K562 (cell line): ENCODE measurements around the gene EGR1. TPM values are rescaled to one million over a fixed set of nuclear protein-coding genes. Genes with fewer than 3 reads are reported as not detected.

Experiments
- ARHGAP35 ChIP-seq: fragments of 450-650 bp; IDR thresholded peaks from 2 replicates; pipeline ENCODE4 v1.6.1; 2018; ENCODE audit not compliant: partially characterized antibody
- ASH1L ChIP-seq: fragments of 450-650 bp; IDR thresholded peaks from 2 replicates; pipeline ENCODE4 v1.6.1; 2018; ENCODE audit warnings: borderline replicate concordance, mild to moderate bottlenecking, low read depth; ENCODE audit not compliant: partially characterized antibody
- ATF7 ChIP-seq: fragments of 450-650 bp; IDR thresholded peaks from 2 replicates; pipeline ENCODE4 v1.7.1; 2014; ENCODE audit warnings: mild to moderate bottlenecking, moderate library complexity
- BCL6 ChIP-seq: fragments of 250-450 bp; sonication (Bioruptor Pico); IDR thresholded peaks from 2 replicates; pipeline ENCODE4 v1.4.0; 2020
- ELF4 ChIP-seq: fragments of 450-650 bp; formaldehyde crosslinking; IDR thresholded peaks from 2 replicates; pipeline ENCODE4 v1.4.0; 2022; ENCODE audit warnings: missing genetic modification characterization
- EWSR1 ChIP-seq: fragments of 450-650 bp; IDR thresholded peaks from 2 replicates; pipeline ENCODE4 v1.6.1; 2018; ENCODE audit warnings: borderline replicate concordance, mild to moderate bottlenecking, low read depth, moderate library complexity; ENCODE audit not compliant: partially characterized antibody
- FUS ChIP-seq: fragments of 200-400 bp; formaldehyde crosslinking; optimal IDR thresholded peaks from 2 replicates; pipeline ENCODE3; 2017; ENCODE audit warnings: low read depth, low read length
- HDAC6 ChIP-seq: IDR thresholded peaks from 2 replicates; pipeline ENCODE4 v1.6.1; 2012; ENCODE audit warnings: low read depth, mild to moderate bottlenecking, control low read depth, inconsistent platforms, low read length, moderate library complexity
- MCM2 ChIP-seq: fragments of 450-650 bp; IDR thresholded peaks from 2 replicates; pipeline ENCODE4 v1.6.1; 2017; ENCODE audit warnings: low read depth, mild to moderate bottlenecking
- MTA3 ChIP-seq: fragments of 450-650 bp; formaldehyde crosslinking; IDR thresholded peaks from 2 replicates; pipeline ENCODE4 v1.6.1; 2017; ENCODE audit warnings: mild to moderate bottlenecking, borderline replicate concordance
- NCOA6 ChIP-seq: fragments of 450-650 bp; IDR thresholded peaks from 2 replicates; pipeline ENCODE4 v1.6.1; 2017; ENCODE audit warnings: mild to moderate bottlenecking
- NRF1 ChIP-seq, 2 experiments: fragments of 450-650 bp; IDR thresholded peaks in 1 of 2; conservative IDR thresholded peaks in 1 of 2; 2 replicates each; pipeline ENCODE4 v1.6.1; 2014; ENCODE audit warnings: mild to moderate bottlenecking in 2 of 2
- RBM15 ChIP-seq: fragments of 200-400 bp; formaldehyde crosslinking; IDR thresholded peaks from 2 replicates; pipeline ENCODE4 v1.6.1; 2018; ENCODE audit warnings: mild to moderate bottlenecking, low read length, moderate library complexity; ENCODE audit not compliant: insufficient read depth
- ZNF212 ChIP-seq: fragments of 450-650 bp; formaldehyde crosslinking; IDR thresholded peaks from 2 replicates; pipeline ENCODE4 v1.4.0; 2020; ENCODE audit warnings: mild to moderate bottlenecking
- ZNF263 ChIP-seq: sonication (generic); formaldehyde crosslinking; IDR thresholded peaks from 2 replicates; pipeline ENCODE4 v1.8.0; 2022; ENCODE audit warnings: mild to moderate bottlenecking, missing genetic modification reagents, borderline replicate concordance
- ZNF282 ChIP-seq: sonication (generic); formaldehyde crosslinking; IDR thresholded peaks from 2 replicates; pipeline ENCODE4 v1.8.1; 2023; ENCODE audit warnings: missing genetic modification reagents
- ZNF408 ChIP-seq: fragments of 250-450 bp; sonication (Bioruptor Pico); IDR thresholded peaks from 2 replicates; pipeline ENCODE4 v1.4.0; 2020; ENCODE audit warnings: low read depth, mild to moderate bottlenecking, moderate library complexity
- ZNF586 ChIP-seq: fragments of 450-650 bp; formaldehyde crosslinking; conservative IDR thresholded peaks from 2 replicates; pipeline ENCODE4 v1.4.0; 2020; ENCODE audit warnings: mild to moderate bottlenecking, moderate library complexity
- polyA plus RNA-seq, 8 experiments: library from polyadenylated mRNA; depleted of rRNA in 4 of 8; stranded (reverse) in 5 of 8; unstranded in 3 of 8; fragments of >200 nt; fragmentation: Nextera tagmentation in 2 of 8; fragmentation: Illumina TruSeq in 1 of 8; extraction: Ambion mirVana in 2 of 8; extraction: Trizol in 1 of 8; gene quantifications; 2 replicates each; pipeline versions ENCODE4 v1.2.1 to v1.2.3, GENCODE V29; 2011 to 2014; ENCODE audit warnings: inconsistent platforms in 1 of 8, missing spikeins in 1 of 8
- total RNA-seq, 7 experiments: library from RNA; depleted of rRNA in 6 of 7; stranded (reverse); fragments of >200 nt in 6 of 7; fragmentation: Illumina TruSeq in 2 of 7; extraction: Trizol in 2 of 7; gene quantifications; 2 replicates each; pipeline versions ENCODE4 v1.2.1 to v1.2.3, GENCODE V29; 2011 to 2021; ENCODE audit warnings: low replicate concordance in 1 of 7
- TF ChIP-seq, protein P1 (sequence below): fragments of 450-650 bp; formaldehyde crosslinking; IDR thresholded peaks from 2 replicates; pipeline ENCODE4 v1.4.0; 2022; ENCODE audit warnings: missing genetic modification characterization
- TF ChIP-seq, protein P2 (sequence below): sonication (generic); formaldehyde crosslinking; IDR thresholded peaks from 2 replicates; pipeline ENCODE4 v1.8.0; 2022; ENCODE audit warnings: mild to moderate bottlenecking, missing genetic modification reagents
- TF ChIP-seq, protein P3 (sequence below): fragments of 450-650 bp; IDR thresholded peaks from 2 replicates; pipeline ENCODE4 v1.6.1; 2018; ENCODE audit not compliant: partially characterized antibody

The EGR1 gene
- total and polyA plus RNA-seq, 9 of the 15 experiments (the other 6 are each of a cell fraction or from before 2014, with no cell fraction given) = 1.3 to 132 (median 21.5) TPM

DNA sequence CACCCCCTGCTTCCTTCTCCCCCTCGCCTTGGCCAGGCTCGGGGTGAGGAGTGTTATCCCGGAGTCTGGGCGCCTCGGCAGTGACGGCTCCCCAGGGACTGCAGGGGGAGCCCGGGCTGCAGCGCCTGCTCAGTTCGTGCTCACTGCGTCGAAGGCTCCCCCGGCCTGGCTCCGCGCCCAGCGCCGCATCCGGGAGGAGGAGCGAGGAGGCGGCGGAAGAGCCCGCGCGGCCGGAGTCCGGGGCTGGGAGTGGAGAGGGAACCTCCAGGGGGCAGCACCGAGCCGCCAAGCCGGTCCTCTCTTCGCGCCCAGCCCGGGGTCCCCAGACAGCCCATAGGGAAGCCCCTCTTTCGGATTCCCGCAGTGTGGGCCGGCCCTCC is 1.3 kb upstream of the EGR1 start (continued):
- TF ChIP-seq ZNF263 (CRISPR knock-in tag) = peak; percentile 96
- TF ChIP-seq ZNF212 = no peak
- TF ChIP-seq ATF7 = peak; percentile 36
- TF ChIP-seq, protein P1, sequence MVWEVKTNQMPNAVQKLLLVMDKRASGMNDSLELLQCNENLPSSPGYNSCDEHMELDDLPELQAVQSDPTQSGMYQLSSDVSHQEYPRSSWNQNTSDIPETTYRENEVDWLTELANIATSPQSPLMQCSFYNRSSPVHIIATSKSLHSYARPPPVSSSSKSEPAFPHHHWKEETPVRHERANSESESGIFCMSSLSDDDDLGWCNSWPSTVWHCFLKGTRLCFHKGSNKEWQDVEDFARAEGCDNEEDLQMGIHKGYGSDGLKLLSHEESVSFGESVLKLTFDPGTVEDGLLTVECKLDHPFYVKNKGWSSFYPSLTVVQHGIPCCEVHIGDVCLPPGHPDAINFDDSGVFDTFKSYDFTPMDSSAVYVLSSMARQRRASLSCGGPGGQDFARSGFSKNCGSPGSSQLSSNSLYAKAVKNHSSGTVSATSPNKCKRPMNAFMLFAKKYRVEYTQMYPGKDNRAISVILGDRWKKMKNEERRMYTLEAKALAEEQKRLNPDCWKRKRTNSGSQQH (CRISPR knock-in tag) = no peak
- TF ChIP-seq HDAC6 = no peak
- TF ChIP-seq ZNF282 (CRISPR knock-in tag) = no peak
- TF ChIP-seq NRF1 (conservative IDR thresholded peaks at IDR 0.05 in 1 of 2, IDR thresholded peaks at IDR 0.05 in 1 of 2) = peak; percentile 87 to 89
- no peak for TF ChIP-seq NCOA6
- TF ChIP-seq RBM15 = no peak
- TF ChIP-seq, protein P2, sequence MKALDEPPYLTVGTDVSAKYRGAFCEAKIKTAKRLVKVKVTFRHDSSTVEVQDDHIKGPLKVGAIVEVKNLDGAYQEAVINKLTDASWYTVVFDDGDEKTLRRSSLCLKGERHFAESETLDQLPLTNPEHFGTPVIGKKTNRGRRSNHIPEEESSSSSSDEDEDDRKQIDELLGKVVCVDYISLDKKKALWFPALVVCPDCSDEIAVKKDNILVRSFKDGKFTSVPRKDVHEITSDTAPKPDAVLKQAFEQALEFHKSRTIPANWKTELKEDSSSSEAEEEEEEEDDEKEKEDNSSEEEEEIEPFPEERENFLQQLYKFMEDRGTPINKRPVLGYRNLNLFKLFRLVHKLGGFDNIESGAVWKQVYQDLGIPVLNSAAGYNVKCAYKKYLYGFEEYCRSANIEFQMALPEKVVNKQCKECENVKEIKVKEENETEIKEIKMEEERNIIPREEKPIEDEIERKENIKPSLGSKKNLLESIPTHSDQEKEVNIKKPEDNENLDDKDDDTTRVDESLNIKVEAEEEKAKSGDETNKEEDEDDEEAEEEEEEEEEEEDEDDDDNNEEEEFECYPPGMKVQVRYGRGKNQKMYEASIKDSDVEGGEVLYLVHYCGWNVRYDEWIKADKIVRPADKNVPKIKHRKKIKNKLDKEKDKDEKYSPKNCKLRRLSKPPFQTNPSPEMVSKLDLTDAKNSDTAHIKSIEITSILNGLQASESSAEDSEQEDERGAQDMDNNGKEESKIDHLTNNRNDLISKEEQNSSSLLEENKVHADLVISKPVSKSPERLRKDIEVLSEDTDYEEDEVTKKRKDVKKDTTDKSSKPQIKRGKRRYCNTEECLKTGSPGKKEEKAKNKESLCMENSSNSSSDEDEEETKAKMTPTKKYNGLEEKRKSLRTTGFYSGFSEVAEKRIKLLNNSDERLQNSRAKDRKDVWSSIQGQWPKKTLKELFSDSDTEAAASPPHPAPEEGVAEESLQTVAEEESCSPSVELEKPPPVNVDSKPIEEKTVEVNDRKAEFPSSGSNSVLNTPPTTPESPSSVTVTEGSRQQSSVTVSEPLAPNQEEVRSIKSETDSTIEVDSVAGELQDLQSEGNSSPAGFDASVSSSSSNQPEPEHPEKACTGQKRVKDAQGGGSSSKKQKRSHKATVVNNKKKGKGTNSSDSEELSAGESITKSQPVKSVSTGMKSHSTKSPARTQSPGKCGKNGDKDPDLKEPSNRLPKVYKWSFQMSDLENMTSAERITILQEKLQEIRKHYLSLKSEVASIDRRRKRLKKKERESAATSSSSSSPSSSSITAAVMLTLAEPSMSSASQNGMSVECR (CRISPR knock-in tag) = no peak
- TF ChIP-seq FUS = peak; percentile 78
- TF ChIP-seq ASH1L = no peak
- TF ChIP-seq BCL6 (CRISPR knock-in tag) = no peak
- no peak for TF ChIP-seq ZNF408 (CRISPR knock-in tag)
- no peak for TF ChIP-seq ELF4 (CRISPR knock-in tag)
- TF ChIP-seq, protein P3, sequence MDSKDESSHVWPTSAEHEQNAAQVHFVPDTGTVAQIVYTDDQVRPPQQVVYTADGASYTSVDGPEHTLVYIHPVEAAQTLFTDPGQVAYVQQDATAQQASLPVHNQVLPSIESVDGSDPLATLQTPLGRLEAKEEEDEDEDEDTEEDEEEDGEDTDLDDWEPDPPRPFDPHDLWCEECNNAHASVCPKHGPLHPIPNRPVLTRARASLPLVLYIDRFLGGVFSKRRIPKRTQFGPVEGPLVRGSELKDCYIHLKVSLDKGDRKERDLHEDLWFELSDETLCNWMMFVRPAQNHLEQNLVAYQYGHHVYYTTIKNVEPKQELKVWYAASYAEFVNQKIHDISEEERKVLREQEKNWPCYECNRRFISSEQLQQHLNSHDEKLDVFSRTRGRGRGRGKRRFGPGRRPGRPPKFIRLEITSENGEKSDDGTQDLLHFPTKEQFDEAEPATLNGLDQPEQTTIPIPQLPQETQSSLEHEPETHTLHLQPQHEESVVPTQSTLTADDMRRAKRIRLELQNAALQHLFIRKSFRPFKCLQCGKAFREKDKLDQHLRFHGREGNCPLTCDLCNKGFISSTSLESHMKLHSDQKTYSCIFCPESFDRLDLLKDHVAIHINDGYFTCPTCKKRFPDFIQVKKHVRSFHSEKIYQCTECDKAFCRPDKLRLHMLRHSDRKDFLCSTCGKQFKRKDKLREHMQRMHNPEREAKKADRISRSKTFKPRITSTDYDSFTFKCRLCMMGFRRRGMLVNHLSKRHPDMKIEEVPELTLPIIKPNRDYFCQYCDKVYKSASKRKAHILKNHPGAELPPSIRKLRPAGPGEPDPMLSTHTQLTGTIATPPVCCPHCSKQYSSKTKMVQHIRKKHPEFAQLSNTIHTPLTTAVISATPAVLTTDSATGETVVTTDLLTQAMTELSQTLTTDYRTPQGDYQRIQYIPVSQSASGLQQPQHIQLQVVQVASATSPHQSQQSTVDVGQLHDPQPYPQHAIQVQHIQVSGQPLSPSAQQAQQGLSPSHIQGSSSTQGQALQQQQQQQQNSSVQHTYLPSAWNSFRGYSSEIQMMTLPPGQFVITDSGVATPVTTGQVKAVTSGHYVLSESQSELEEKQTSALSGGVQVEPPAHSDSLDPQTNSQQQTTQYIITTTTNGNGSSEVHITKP = no peak
- TF ChIP-seq ZNF586 (CRISPR knock-in tag) = no peak
- no peak for TF ChIP-seq MCM2
- peak; percentile 63; the same call in 1 of the 2 replicates for TF ChIP-seq MTA3
- TF ChIP-seq ARHGAP35 = no peak
- TF ChIP-seq EWSR1 = no peak
